LNCAP (cell line): ENCODE results near the gene PNMA6F.

ENCODE experiments used
- CTCF ChIP-seq: fragments of 450-650 bp; IDR thresholded peaks from 2 replicates; pipeline ENCODE4 v1.5.1; 2017; ENCODE audit warnings: mild to moderate bottlenecking

The PNMA6F gene

GRCh38 chrX:153317306-153317705 lies 4.3 kb downstream of the PNMA6F start:
- no peak for TF ChIP-seq CTCF

GRCh38 chrX:153312842-153313241 lies 8.7 kb downstream of the PNMA6F start:
- no peak for TF ChIP-seq CTCF

- TF ChIP-seq CTCF: no peak
Measured at GRCh38 chrX:153312041-153312440, 9.5 kb downstream of the PNMA6F start.

GRCh38 chrX:153310901-153311300 lies 10.7 kb downstream of the PNMA6F start:
- TF ChIP-seq CTCF: no peak

GRCh38 chrX:153307276-153308178 lies 14.0 kb downstream of the PNMA6F start:
- TF ChIP-seq CTCF: no peak

GRCh38 chrX:153306527-153307115 lies 14.9 kb downstream of the PNMA6F start:
- TF ChIP-seq CTCF: no peak

- no peak for TF ChIP-seq CTCF
Measured at GRCh38 chrX:153305972-153306371, 15.6 kb downstream of the PNMA6F start.
